Gastrocnemius medialis (tissue), 4 donors: ENCODE measurements around the gene TAS1R1.

ENCODE experiments used
- CTCF ChIP-seq, 5 experiments: fragments of 450-650 bp in 3 of 5; fragments of 200-600 bp in 2 of 5; sonication (generic) in 2 of 5; IDR thresholded peaks in 4 of 5; conservative IDR thresholded peaks in 1 of 5; 1 replicate in 4 of 5; 2 replicates in 1 of 5; pipeline ENCODE4 v1.5.1; 2016 to 2019; ENCODE audit warnings: antibody characterized with exemption in 5 of 5, mild to moderate bottlenecking in 3 of 5, moderate library complexity in 3 of 5
- POLR2A ChIP-seq, 2 donors: fragments of 450-650 bp; IDR thresholded peaks; one replicate each; pipeline ENCODE4 v1.6.1; 2017; ENCODE audit warnings: antibody characterized with exemption in 2 of 2, mild to moderate bottlenecking in 2 of 2, moderate library complexity in 2 of 2

GRCh38 chr1:6570987-6571386, 15.9 kb downstream of the TAS1R1 start:
- no peak for TF ChIP-seq POLR2A (IDR thresholded peaks at IDR 0.05)
- TF ChIP-seq CTCF (IDR thresholded peaks at IDR 0.05 in 4 of 5, conservative IDR thresholded peaks at IDR 0.05 in 1 of 5): no peak
